Gastroesophageal sphincter (tissue), 3 donors: ENCODE results near the gene STN1.

Experiments
- CTCF ChIP-seq, 4 experiments: fragments of 200-600 bp in 2 of 4; fragments of 450-650 bp in 2 of 4; sonication (generic) in 1 of 4; IDR thresholded peaks; one replicate each; pipeline ENCODE4 v1.5.1; 2017 to 2019; ENCODE audit warnings: antibody characterized with exemption in 4 of 4, mild to moderate bottlenecking in 2 of 4, moderate library complexity in 2 of 4
- EP300 ChIP-seq: sonication (generic); formaldehyde crosslinking; IDR thresholded peaks from one replicate; pipeline ENCODE4 v1.6.1; 2017; ENCODE audit warnings: antibody characterized with exemption, mild to moderate bottlenecking
- POLR2A ChIP-seq, 2 donors: fragments of 450-650 bp; IDR thresholded peaks; one replicate each; pipeline ENCODE4 v1.6.1; 2017; ENCODE audit warnings: antibody characterized with exemption in 2 of 2, mild to moderate bottlenecking in 2 of 2, moderate library complexity in 1 of 2

DNA sequence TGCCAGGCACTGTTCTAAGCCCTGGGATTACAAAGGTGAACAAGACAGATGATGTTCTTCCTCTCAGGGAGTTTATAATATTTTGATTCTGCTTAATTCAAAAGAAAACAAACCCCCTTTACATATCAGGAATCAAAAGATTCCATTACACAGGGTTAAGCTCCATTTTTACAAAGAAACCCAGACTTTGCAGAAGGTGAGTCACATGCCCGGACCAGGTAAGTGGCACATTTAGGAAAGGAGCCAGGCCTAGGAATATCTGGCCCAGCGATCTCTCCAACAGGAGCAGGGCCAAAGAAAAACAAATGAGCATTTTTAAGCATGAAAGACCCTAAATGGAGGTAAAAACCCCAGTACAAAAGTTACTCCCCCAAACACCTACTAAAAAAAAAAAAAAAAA, 1.1 kb downstream of the STN1 start:
- TF ChIP-seq CTCF (IDR thresholded peaks at IDR 0.05) (no peak), POLR2A (IDR thresholded peaks at IDR 0.05) (no peak), EP300 (no peak)
